ENCODE measurements around the gene PDLIM5.

GRCh38 chr4:94483895-94484294, 32.2 kb downstream of the PDLIM5 start:
- TF ChIP-seq, protein P1, sequence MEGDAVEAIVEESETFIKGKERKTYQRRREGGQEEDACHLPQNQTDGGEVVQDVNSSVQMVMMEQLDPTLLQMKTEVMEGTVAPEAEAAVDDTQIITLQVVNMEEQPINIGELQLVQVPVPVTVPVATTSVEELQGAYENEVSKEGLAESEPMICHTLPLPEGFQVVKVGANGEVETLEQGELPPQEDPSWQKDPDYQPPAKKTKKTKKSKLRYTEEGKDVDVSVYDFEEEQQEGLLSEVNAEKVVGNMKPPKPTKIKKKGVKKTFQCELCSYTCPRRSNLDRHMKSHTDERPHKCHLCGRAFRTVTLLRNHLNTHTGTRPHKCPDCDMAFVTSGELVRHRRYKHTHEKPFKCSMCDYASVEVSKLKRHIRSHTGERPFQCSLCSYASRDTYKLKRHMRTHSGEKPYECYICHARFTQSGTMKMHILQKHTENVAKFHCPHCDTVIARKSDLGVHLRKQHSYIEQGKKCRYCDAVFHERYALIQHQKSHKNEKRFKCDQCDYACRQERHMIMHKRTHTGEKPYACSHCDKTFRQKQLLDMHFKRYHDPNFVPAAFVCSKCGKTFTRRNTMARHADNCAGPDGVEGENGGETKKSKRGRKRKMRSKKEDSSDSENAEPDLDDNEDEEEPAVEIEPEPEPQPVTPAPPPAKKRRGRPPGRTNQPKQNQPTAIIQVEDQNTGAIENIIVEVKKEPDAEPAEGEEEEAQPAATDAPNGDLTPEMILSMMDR (IDR thresholded peaks at IDR 0.05) = no peak
- TF ChIP-seq REST (IDR thresholded peaks at IDR 0.05; ENCODE audit: insufficient read depth in 1 of 2, low read depth in 2 of 2, low read length in 1 of 2) (no peak), POLR2AphosphoS5 (IDR thresholded peaks at IDR 0.05; ENCODE audit: low read depth, low read length) (no peak), SIN3A (IDR thresholded peaks at IDR 0.05; ENCODE audit: borderline replicate concordance, insufficient read depth, low read depth, low read length) (no peak)
